ENCODE measurements around the gene TCEA3. TPM values are rescaled to one million over a fixed set of nuclear protein-coding genes. Genes with fewer than 3 reads are reported as not detected.

The TCEA3 gene
- total RNA-seq, 4 donors from 2014 or later: 9.1 to 30.7 (median 25.1) TPM

GRCh38 chr1:23367451-23367790, 57.1 kb downstream of the TCEA3 start:
- peaks cover 10 to 32% (median 25%) of the 10 kb centered on the region in 3 donors for H3K9me3 ChIP-seq
- 18 to 28% methylated on average over 7 to 9 of the region's 9 CpGs for WGBS, 2 donors
- peak overlapping the region; percentile 96 to 100 (median 98) for H3K27ac ChIP-seq
- no peak for DNase-seq
- H3K4me1 ChIP-seq: peaks cover 22 to 60% (median 31%) of the 10 kb centered on the region in 3 donors
- no peak for TF ChIP-seq POLR2A (IDR thresholded peaks at IDR 0.05)
- TF ChIP-seq CTCF (IDR thresholded peaks at IDR 0.05): no peak
- intact Hi-C loops (cut with DNase I): no loop called here
- no peaks in the 10 kb centered on the region for H3K27me3 ChIP-seq
- H3K4me3 ChIP-seq: peak overlapping the region; percentile 71 to 94 (median 78)
- H3K36me3 ChIP-seq: peaks cover 17 to 40% (median 32%) of the 10 kb centered on the region in 3 donors

- intact Hi-C loops (cut with DNase I): no loop called here
- Histone ChIP-seq H3K36me3 (peaks cover 24 to 48% (median 39%) of the 10 kb centered on the region in 3 donors), H3K4me1 (peaks cover 22 to 51% (median 27%) of the 10 kb centered on the region in 3 donors), H3K27ac (peak overlapping the region; percentile 96 to 100 (median 98)), H3K4me3 (peak overlapping the region; percentile 71 to 94 (median 78)), H3K27me3 (no peaks in the 10 kb centered on the region), H3K9me3 (peaks cover 16 to 40% (median 33%) of the 10 kb centered on the region in 3 donors)
- no peak for DNase-seq
- WGBS, 2 donors: 41 to 54% methylated on average over 5 of the region's 5 CpGs
- TF ChIP-seq CTCF (IDR thresholded peaks at IDR 0.05) (peak in 1 of 6 experiments; percentile 8), POLR2A (IDR thresholded peaks at IDR 0.05) (no peak)
Measured at GRCh38 chr1:23366598-23366997, 58.0 kb downstream of the TCEA3 start.

- TF ChIP-seq CTCF (IDR thresholded peaks at IDR 0.05): no peak
- Histone ChIP-seq H3K27ac (peak overlapping the region; percentile 60 to 100 (median 98)), H3K9me3 (peaks cover 16 to 45% (median 38%) of the 10 kb centered on the region in 3 donors), H3K4me1 (peaks cover 21 to 47% (median 23%) of the 10 kb centered on the region in 3 donors), H3K36me3 (peaks cover 28 to 53% (median 43%) of the 10 kb centered on the region in 3 donors), H3K4me3 (peak overlapping the region; percentile 17 to 94 (median 78)), H3K27me3 (no peaks in the 10 kb centered on the region)
- intact Hi-C loops (cut with DNase I): no loop called here
- 49 to 53% methylated on average over 2 of the region's 2 CpGs for WGBS, 2 donors
- no peak for DNase-seq
Measured at GRCh38 chr1:23366146-23366545, 58.4 kb downstream of the TCEA3 start.

- Histone ChIP-seq H3K4me1 (peaks cover 3 to 36% (median 14%) of the 10 kb centered on the region in 3 donors), H3K27me3 (no peaks in the 10 kb centered on the region), H3K4me3 (peak overlapping the region in 1 of 4 donors; percentile 33), H3K27ac (no peak overlapping the region), H3K9me3 (peaks cover 16 to 74% (median 50%) of the 10 kb centered on the region in 3 donors), H3K36me3 (peaks cover 33 to 89% (median 48%) of the 10 kb centered on the region in 3 donors)
- DNase-seq: no peak
- 98 to 100% methylated on average over 5 to 10 of the region's 13 CpGs for WGBS, 2 donors
- TF ChIP-seq CTCF (IDR thresholded peaks at IDR 0.05) (no peak), POLR2A (IDR thresholded peaks at IDR 0.05) (no peak)
- intact Hi-C loops (cut with DNase I): no loop called here
Measured at GRCh38 chr1:23362218-23362713, 62.3 kb downstream of the TCEA3 start.

- TF ChIP-seq POLR2A (IDR thresholded peaks at IDR 0.05): no peak
- TF ChIP-seq CTCF (IDR thresholded peaks at IDR 0.05): no peak
- intact Hi-C loops (cut with DNase I): no loop called here
- Histone ChIP-seq H3K27me3 (no peaks in the 10 kb centered on the region), H3K9me3 (peaks cover 16 to 52% (median 35%) of the 10 kb centered on the region in 3 donors), H3K4me3 (no peak overlapping the region), H3K36me3 (peaks cover 26 to 58% (median 26%) of the 10 kb centered on the region in 3 donors), H3K27ac (no peak overlapping the region), H3K4me1 (peaks cover 0 to 15% (median 7%) of the 10 kb centered on the region in 3 donors)
- DNase-seq: no peak
- 89 to 93% methylated on average over 3 of the region's 3 CpGs for WGBS, 2 donors
Measured at GRCh38 chr1:23358310-23358875, 66.2 kb downstream of the TCEA3 start.
